Thyroid gland (tissue), 4 donors: ENCODE measurements around the gene PLA2G4A.

ENCODE experiments used
- POLR2A ChIP-seq, 2 donors: fragments of 450-650 bp; IDR thresholded peaks; one replicate each; pipeline ENCODE4 v1.6.1; 2017; ENCODE audit warnings: antibody characterized with exemption in 2 of 2, mild to moderate bottlenecking in 2 of 2, moderate library complexity in 1 of 2
- TF ChIP-seq, protein P1 (sequence below), 6 experiments: fragments of 200-600 bp in 3 of 6; fragments of 450-650 bp in 3 of 6; sonication (generic) in 3 of 6; IDR thresholded peaks; one replicate each; pipeline ENCODE4 v1.5.1; 2016 to 2019; ENCODE audit warnings: antibody characterized with exemption in 6 of 6, mild to moderate bottlenecking in 2 of 6, inconsistent platforms in 1 of 6, moderate library complexity in 1 of 6

GRCh38 chr1:186949173-186949572, 120.4 kb downstream of the PLA2G4A start:
- TF ChIP-seq, protein P1, sequence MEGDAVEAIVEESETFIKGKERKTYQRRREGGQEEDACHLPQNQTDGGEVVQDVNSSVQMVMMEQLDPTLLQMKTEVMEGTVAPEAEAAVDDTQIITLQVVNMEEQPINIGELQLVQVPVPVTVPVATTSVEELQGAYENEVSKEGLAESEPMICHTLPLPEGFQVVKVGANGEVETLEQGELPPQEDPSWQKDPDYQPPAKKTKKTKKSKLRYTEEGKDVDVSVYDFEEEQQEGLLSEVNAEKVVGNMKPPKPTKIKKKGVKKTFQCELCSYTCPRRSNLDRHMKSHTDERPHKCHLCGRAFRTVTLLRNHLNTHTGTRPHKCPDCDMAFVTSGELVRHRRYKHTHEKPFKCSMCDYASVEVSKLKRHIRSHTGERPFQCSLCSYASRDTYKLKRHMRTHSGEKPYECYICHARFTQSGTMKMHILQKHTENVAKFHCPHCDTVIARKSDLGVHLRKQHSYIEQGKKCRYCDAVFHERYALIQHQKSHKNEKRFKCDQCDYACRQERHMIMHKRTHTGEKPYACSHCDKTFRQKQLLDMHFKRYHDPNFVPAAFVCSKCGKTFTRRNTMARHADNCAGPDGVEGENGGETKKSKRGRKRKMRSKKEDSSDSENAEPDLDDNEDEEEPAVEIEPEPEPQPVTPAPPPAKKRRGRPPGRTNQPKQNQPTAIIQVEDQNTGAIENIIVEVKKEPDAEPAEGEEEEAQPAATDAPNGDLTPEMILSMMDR (IDR thresholded peaks at IDR 0.05), result no peak
- no peak for TF ChIP-seq POLR2A (IDR thresholded peaks at IDR 0.05)
